Measurements from ENCODE around the gene PHACTR2. TPM values are rescaled to one million over a fixed set of nuclear protein-coding genes. Genes with fewer than 3 reads are reported as not detected.
A peak's percentile ranks its signal among the peaks of the same experiment; 100 is the strongest.
"Not testable (repeated sequence)": the region's sequence is repeated elsewhere in the genome, so short reads cannot be mapped to it uniquely, and the experiment has no call there.

Gene PHACTR2
- total RNA-seq, 1 donor from 2014 or later = 110 TPM

DNA sequence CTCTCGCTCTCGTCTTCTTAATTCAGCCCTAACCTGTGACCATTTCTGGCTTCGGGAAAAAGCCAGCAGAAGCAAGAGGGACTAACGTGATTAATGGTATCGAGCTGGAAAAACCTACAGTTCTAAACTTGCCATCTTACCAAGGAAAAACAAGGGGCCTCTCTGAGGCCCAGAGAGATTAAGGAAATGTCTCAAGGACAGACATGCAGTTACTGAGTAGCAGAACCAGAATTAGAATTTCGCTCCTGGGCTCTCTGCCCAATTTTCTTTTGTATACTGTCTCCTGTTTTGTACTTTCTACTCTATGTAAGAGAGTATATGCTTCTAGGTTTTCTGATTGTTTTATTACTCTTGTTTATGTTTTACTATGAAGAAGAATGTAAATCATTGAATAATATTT is 97.6 kb downstream of the PHACTR2 start:
- H3K27ac Mint-ChIP-seq (ENCODE audit: unreplicated experiment) = peak overlapping the region; percentile 22
- H3K36me3 Mint-ChIP-seq (ENCODE audit: low read depth) = peaks cover 27% of the 10 kb centered on the region
- no peak for DNase-seq (ENCODE audit: low spot score)
- no peak overlapping the region for H3K4me3 Mint-ChIP-seq (ENCODE audit: unreplicated experiment)
- no peaks in the 10 kb centered on the region for H3K27me3 Mint-ChIP-seq (ENCODE audit: low read depth)
- no peak for TF ChIP-seq CTCF (IDR thresholded peaks at IDR 0.05)
- H3K4me1 Mint-ChIP-seq (ENCODE audit: low read depth) = peaks cover 26% of the 10 kb centered on the region
- H3K9me3 Mint-ChIP-seq (ENCODE audit: low read depth) = no peaks in the 10 kb centered on the region

- no peak for DNase-seq (ENCODE audit: low spot score)
- Mint-ChIP-seq H3K4me1 (ENCODE audit: low read depth) (peaks cover 26% of the 10 kb centered on the region), H3K9me3 (ENCODE audit: low read depth) (no peaks in the 10 kb centered on the region), H3K27ac (ENCODE audit: unreplicated experiment) (no peak overlapping the region), H3K27me3 (ENCODE audit: low read depth) (no peaks in the 10 kb centered on the region), H3K4me3 (ENCODE audit: unreplicated experiment) (no peak overlapping the region), H3K36me3 (ENCODE audit: low read depth) (peaks cover 32% of the 10 kb centered on the region)
- no peak for TF ChIP-seq CTCF (IDR thresholded peaks at IDR 0.05)
Measured at GRCh38 chr6:143778926-143779325, 101.2 kb downstream of the PHACTR2 start.

DNA sequence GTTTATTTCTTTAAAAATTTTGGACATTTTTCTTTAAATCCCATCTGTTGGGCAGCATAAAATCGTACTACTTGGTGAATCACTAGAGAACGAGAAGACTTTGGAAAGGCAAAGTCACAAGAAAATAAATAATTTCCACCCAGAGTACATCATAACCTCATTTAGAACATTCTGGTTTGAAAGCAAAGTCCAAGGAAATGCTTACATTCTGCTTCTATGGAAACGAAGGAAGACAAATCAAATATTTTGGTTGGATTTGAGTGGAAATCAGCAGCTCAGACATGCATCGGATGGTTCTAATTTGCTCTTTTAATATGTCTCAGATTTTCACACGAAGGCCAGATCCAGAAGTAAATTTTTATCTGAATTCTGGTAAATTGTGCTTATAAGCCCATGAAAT is 104.7 kb downstream of the PHACTR2 start:
- no peaks in the 10 kb centered on the region for H3K27me3 Mint-ChIP-seq (ENCODE audit: low read depth)
- H3K4me3 Mint-ChIP-seq (ENCODE audit: unreplicated experiment) = no peak overlapping the region
- H3K4me1 Mint-ChIP-seq (ENCODE audit: low read depth) = peaks cover 19% of the 10 kb centered on the region
- H3K9me3 Mint-ChIP-seq (ENCODE audit: low read depth) = peaks cover 15% of the 10 kb centered on the region
- peak overlapping the region; percentile 87 for H3K27ac Mint-ChIP-seq (ENCODE audit: unreplicated experiment)
- DNase-seq (ENCODE audit: low spot score) = no peak
- H3K36me3 Mint-ChIP-seq (ENCODE audit: low read depth) = peaks cover 50% of the 10 kb centered on the region
- TF ChIP-seq CTCF (IDR thresholded peaks at IDR 0.05) = no peak

DNA sequence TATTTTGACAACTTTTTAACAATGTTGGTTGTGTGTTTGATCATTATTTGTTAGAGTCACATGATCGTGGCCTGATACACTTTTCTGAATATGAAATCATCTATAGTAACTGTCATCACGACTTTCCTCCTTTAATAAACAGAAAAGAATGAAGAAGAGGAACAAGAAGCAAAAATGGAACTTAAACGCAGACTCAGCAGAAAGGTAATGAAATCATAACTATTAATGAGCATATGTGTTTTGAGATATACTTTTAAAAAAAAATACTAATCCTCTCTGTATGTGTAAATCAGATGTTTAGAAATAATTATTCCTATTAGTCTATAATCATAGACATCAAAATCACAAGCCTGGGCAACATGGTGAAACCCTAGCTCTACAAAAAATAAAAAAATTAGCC is 105.3 kb downstream of the PHACTR2 start:
- Mint-ChIP-seq H3K36me3 (ENCODE audit: low read depth) (peaks cover 46% of the 10 kb centered on the region), H3K27me3 (ENCODE audit: low read depth) (no peaks in the 10 kb centered on the region), H3K27ac (ENCODE audit: unreplicated experiment) (peak overlapping the region; percentile 87), H3K4me1 (ENCODE audit: low read depth) (peaks cover 19% of the 10 kb centered on the region), H3K4me3 (ENCODE audit: unreplicated experiment) (no peak overlapping the region), H3K9me3 (ENCODE audit: low read depth) (peaks cover 15% of the 10 kb centered on the region)
- DNase-seq (ENCODE audit: low spot score) = no peak
- no peak for TF ChIP-seq CTCF (IDR thresholded peaks at IDR 0.05)

DNA sequence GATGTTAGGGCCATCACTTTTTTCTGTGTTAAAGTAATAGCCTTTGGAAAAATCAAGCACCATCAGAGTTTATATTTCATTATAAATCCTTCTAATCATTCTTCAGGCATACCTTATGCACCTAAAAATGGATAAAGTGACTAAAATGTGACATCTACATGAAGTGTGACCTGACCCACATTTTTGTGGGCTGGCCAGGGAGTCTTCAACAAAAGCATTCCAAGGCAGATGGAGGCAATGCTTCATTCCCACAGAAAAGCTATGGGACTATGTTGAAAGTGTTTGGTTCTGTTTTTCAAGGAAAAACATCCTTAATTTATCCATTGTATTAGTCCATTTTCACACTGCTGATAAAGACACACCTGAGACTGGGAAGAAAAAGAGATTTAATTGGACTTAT is 106.6 kb downstream of the PHACTR2 start:
- DNase-seq (ENCODE audit: low spot score) = no peak

GRCh38 chr6:143786371-143786770 is 108.6 kb downstream of the PHACTR2 start:
- not testable (repeated sequence) for H3K27me3 Mint-ChIP-seq (ENCODE audit: low read depth); H3K27ac Mint-ChIP-seq (ENCODE audit: unreplicated experiment); DNase-seq (ENCODE audit: low spot score); H3K4me3 Mint-ChIP-seq (ENCODE audit: unreplicated experiment)
- Mint-ChIP-seq H3K36me3 (ENCODE audit: low read depth) (peaks cover 48% of the 10 kb centered on the region), H3K9me3 (ENCODE audit: low read depth) (peaks cover 15% of the 10 kb centered on the region), H3K4me1 (ENCODE audit: low read depth) (peaks cover 19% of the 10 kb centered on the region)

More for the DNA sequence above, 106.6 kb downstream of the PHACTR2 start:
- no peaks in the 10 kb centered on the region for H3K27me3 Mint-ChIP-seq (ENCODE audit: low read depth)
- no peak overlapping the region for H3K4me3 Mint-ChIP-seq (ENCODE audit: unreplicated experiment)
- peaks cover 19% of the 10 kb centered on the region for H3K4me1 Mint-ChIP-seq (ENCODE audit: low read depth)
- peaks cover 15% of the 10 kb centered on the region for H3K9me3 Mint-ChIP-seq (ENCODE audit: low read depth)
- H3K36me3 Mint-ChIP-seq (ENCODE audit: low read depth) = peaks cover 37% of the 10 kb centered on the region
- TF ChIP-seq CTCF (IDR thresholded peaks at IDR 0.05) = no peak
- H3K27ac Mint-ChIP-seq (ENCODE audit: unreplicated experiment) = peak overlapping the region; percentile 29
